ENCODE results near the gene UBR3.

The UBR3 gene

GRCh38 chr2:169961911-169962310 is 134.7 kb downstream of the UBR3 start:
- DNase-seq = no peak

- no peak for DNase-seq
Observed at GRCh38 chr2:169963786-169964185, 136.5 kb downstream of the UBR3 start.

- DNase-seq = no peak
Observed at GRCh38 chr2:169964740-169965139, 137.5 kb downstream of the UBR3 start.

GRCh38 chr2:169965495-169965894 is 138.2 kb downstream of the UBR3 start:
- no peak for DNase-seq

- DNase-seq = no peak
Observed at GRCh38 chr2:169966454-169966853, 139.2 kb downstream of the UBR3 start.

- no peak for DNase-seq
Observed at GRCh38 chr2:169968743-169969142, 141.5 kb downstream of the UBR3 start.

GRCh38 chr2:169975221-169975620 is 148.0 kb downstream of the UBR3 start:
- DNase-seq = no peak

GRCh38 chr2:169976335-169976851 is 149.1 kb downstream of the UBR3 start:
- DNase-seq = no peak

- no peak for DNase-seq
Observed at GRCh38 chr2:169977530-169977929, 150.3 kb downstream of the UBR3 start.

GRCh38 chr2:169978402-169979017 is 151.3 kb downstream of the UBR3 start:
- no peak for DNase-seq

- no peak for DNase-seq
Observed at GRCh38 chr2:169979025-169979424, 151.8 kb downstream of the UBR3 start.

GRCh38 chr2:169980001-169980400 is 152.7 kb downstream of the UBR3 start:
- DNase-seq = no peak

- no peak for DNase-seq
Observed at GRCh38 chr2:169980643-169981042, 153.4 kb downstream of the UBR3 start.

- no peak for DNase-seq
Observed at GRCh38 chr2:169982929-169983328, 155.7 kb downstream of the UBR3 start.

GRCh38 chr2:169983506-169983905 is 156.3 kb downstream of the UBR3 start:
- DNase-seq = no peak

- no peak for DNase-seq
Observed at GRCh38 chr2:169984145-169984544, 156.9 kb downstream of the UBR3 start.

GRCh38 chr2:169994752-169995151 is 167.5 kb downstream of the UBR3 start:
- DNase-seq = no peak

GRCh38 chr2:169997140-169997887 is 170.1 kb downstream of the UBR3 start:
- no peak for DNase-seq

- DNase-seq = no peak
Observed at GRCh38 chr2:169999054-169999453, 171.8 kb downstream of the UBR3 start.

GRCh38 chr2:170002096-170002495 is 174.8 kb downstream of the UBR3 start:
- DNase-seq = no peak

GRCh38 chr2:170005702-170006101 is 178.4 kb downstream of the UBR3 start:
- DNase-seq = no peak

- DNase-seq = no peak
Observed at GRCh38 chr2:170006587-170007325, 179.5 kb downstream of the UBR3 start.

- DNase-seq = no peak
Observed at GRCh38 chr2:170009209-170009608, 182.0 kb downstream of the UBR3 start.

- no peak for DNase-seq
Observed at GRCh38 chr2:170012773-170013172, 185.5 kb downstream of the UBR3 start.
